Body of pancreas (tissue), 4 donors: Measurements from ENCODE around the gene FKBP9.
"Not testable (repeated sequence)": the region's sequence is repeated elsewhere in the genome, so short reads cannot be mapped to it uniquely, and the experiment has no call there.

Experiments used
- POLR2A ChIP-seq, 3 donors: fragments of 450-650 bp; IDR thresholded peaks; one replicate each; pipeline ENCODE4 v1.6.1; 2016; ENCODE audit warnings: antibody characterized with exemption in 3 of 3, mild to moderate bottlenecking in 2 of 3
- TF ChIP-seq, protein P1 (sequence below), 7 experiments: fragments of 450-650 bp in 4 of 7; fragments of 200-600 bp in 3 of 7; sonication (generic) in 3 of 7; IDR thresholded peaks; one replicate each; pipeline ENCODE4 v1.5.1; 2016 to 2019; ENCODE audit warnings: antibody characterized with exemption in 7 of 7

- TF ChIP-seq, protein P1, sequence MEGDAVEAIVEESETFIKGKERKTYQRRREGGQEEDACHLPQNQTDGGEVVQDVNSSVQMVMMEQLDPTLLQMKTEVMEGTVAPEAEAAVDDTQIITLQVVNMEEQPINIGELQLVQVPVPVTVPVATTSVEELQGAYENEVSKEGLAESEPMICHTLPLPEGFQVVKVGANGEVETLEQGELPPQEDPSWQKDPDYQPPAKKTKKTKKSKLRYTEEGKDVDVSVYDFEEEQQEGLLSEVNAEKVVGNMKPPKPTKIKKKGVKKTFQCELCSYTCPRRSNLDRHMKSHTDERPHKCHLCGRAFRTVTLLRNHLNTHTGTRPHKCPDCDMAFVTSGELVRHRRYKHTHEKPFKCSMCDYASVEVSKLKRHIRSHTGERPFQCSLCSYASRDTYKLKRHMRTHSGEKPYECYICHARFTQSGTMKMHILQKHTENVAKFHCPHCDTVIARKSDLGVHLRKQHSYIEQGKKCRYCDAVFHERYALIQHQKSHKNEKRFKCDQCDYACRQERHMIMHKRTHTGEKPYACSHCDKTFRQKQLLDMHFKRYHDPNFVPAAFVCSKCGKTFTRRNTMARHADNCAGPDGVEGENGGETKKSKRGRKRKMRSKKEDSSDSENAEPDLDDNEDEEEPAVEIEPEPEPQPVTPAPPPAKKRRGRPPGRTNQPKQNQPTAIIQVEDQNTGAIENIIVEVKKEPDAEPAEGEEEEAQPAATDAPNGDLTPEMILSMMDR (IDR thresholded peaks at IDR 0.05), result not testable (repeated sequence)
- not testable (repeated sequence) for TF ChIP-seq POLR2A (IDR thresholded peaks at IDR 0.05)
Measured at GRCh38 chr7:32991975-32992700, 34.9 kb downstream of the FKBP9 start.
